ENCODE measurements around the gene KIF20B. TPM values are rescaled to one million over a fixed set of nuclear protein-coding genes. Genes with fewer than 3 reads are reported as not detected.

KIF20B gene
- total RNA-seq, 1 experiment from 2014 or later = 50.2 TPM

DNA sequence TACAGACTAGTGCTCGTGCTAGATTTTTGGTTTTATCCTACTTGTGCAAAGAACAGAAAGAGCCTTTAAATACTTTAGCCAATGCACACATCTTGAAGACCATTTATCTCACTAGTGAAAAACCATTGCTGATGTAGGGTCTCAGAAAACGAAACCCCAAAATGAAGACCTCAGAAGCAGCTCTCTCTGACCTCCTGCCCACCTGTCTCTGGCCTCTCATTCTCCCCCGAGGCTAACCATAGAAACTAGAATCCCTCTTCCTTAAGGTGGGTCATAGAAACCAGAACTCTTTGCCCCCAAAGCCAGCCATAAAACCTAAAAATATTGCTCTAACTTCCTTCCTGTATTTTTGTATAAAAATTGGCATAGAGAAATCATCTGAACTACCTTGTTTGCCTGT is 112.2 kb downstream of the KIF20B start:
- no TSS peak for BruUV-seq (replicated peaks)
- ChIA-PET RAD21 (ENCODE audit: low non-redundant PET in 1 of 2, low total read pairs in 2 of 2, uncharacterized antibody in 2 of 2, unreplicated experiment in 2 of 2) (no interaction called here), POLR2A (no interaction called here), CTCF (no interaction called here)
- ATAC-seq (no peak), DNase-seq (ENCODE audit: low read depth, low spot score) (no peak)
- no peaks in the 10 kb centered on the region; the same call in 1 of the 2 replicates for H3K9me2 ChIP-seq (ENCODE audit: insufficient read depth)
- no peaks in the 10 kb centered on the region for H4K20me1 ChIP-seq (ENCODE audit: insufficient read depth)
- no peaks in the 10 kb centered on the region for H3K36me3 ChIP-seq (ENCODE audit: control insufficient read depth in 1 of 2, insufficient read depth in 2 of 2, low read length in 2 of 2)
- intact Hi-C loops (cut with micrococcal nuclease) = no loop called here
- H3K9ac ChIP-seq (ENCODE audit: low read length) = no peak overlapping the region
- no peak for TF ChIP-seq EZH2phosphoT487 (IDR thresholded peaks at IDR 0.05; ENCODE audit: borderline replicate concordance)
- TF ChIP-seq, protein P1, sequence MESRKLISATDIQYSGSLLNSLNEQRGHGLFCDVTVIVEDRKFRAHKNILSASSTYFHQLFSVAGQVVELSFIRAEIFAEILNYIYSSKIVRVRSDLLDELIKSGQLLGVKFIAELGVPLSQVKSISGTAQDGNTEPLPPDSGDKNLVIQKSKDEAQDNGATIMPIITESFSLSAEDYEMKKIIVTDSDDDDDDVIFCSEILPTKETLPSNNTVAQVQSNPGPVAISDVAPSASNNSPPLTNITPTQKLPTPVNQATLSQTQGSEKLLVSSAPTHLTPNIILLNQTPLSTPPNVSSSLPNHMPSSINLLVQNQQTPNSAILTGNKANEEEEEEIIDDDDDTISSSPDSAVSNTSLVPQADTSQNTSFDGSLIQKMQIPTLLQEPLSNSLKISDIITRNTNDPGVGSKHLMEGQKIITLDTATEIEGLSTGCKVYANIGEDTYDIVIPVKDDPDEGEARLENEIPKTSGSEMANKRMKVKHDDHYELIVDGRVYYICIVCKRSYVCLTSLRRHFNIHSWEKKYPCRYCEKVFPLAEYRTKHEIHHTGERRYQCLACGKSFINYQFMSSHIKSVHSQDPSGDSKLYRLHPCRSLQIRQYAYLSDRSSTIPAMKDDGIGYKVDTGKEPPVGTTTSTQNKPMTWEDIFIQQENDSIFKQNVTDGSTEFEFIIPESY (IDR thresholded peaks at IDR 0.05; ENCODE audit: extremely low read depth, insufficient replicate concordance, low read length) = no peak
- no peak for TF ChIP-seq CEBPB (IDR thresholded peaks at IDR 0.05; ENCODE audit: low read depth)
- TF ChIP-seq, protein P2, sequence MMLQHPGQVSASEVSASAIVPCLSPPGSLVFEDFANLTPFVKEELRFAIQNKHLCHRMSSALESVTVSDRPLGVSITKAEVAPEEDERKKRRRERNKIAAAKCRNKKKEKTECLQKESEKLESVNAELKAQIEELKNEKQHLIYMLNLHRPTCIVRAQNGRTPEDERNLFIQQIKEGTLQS (IDR thresholded peaks at IDR 0.05) = no peak
- no peak for TF ChIP-seq POLR2A (IDR thresholded peaks at IDR 0.05; ENCODE audit: borderline replicate concordance, extremely low read depth, insufficient read depth, insufficient read length)
- TF ChIP-seq, protein P3, sequence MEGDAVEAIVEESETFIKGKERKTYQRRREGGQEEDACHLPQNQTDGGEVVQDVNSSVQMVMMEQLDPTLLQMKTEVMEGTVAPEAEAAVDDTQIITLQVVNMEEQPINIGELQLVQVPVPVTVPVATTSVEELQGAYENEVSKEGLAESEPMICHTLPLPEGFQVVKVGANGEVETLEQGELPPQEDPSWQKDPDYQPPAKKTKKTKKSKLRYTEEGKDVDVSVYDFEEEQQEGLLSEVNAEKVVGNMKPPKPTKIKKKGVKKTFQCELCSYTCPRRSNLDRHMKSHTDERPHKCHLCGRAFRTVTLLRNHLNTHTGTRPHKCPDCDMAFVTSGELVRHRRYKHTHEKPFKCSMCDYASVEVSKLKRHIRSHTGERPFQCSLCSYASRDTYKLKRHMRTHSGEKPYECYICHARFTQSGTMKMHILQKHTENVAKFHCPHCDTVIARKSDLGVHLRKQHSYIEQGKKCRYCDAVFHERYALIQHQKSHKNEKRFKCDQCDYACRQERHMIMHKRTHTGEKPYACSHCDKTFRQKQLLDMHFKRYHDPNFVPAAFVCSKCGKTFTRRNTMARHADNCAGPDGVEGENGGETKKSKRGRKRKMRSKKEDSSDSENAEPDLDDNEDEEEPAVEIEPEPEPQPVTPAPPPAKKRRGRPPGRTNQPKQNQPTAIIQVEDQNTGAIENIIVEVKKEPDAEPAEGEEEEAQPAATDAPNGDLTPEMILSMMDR (IDR thresholded peaks at IDR 0.05 in 2 of 3, conservative IDR thresholded peaks at IDR 0.05 in 1 of 3; ENCODE audit: borderline replicate concordance in 1 of 3, insufficient read depth in 1 of 3, low read depth in 2 of 3, low read length in 2 of 3) = no peak
- TF ChIP-seq FOSL1 (IDR thresholded peaks at IDR 0.05; ENCODE audit: low read depth) = no peak
- no peak for TF ChIP-seq YY1 (IDR thresholded peaks at IDR 0.05; ENCODE audit: extremely low read depth, insufficient replicate concordance, low read depth, low read length)
- TF ChIP-seq TCF7L2 (IDR thresholded peaks at IDR 0.05; ENCODE audit: borderline replicate concordance, extremely low read depth, insufficient read depth, insufficient read length) = no peak
- no peaks in the 10 kb centered on the region for H3K4me1 ChIP-seq (ENCODE audit: control insufficient read depth in 1 of 2, insufficient read depth in 2 of 2, low read length in 2 of 2)
- no peak overlapping the region for H3K4me2 ChIP-seq (ENCODE audit: low read length)
- no peaks in the 10 kb centered on the region for H3K9me3 ChIP-seq (ENCODE audit: control insufficient read depth in 1 of 2, insufficient read depth in 1 of 2, low read depth in 1 of 2, low read length in 2 of 2)
- H3K79me2 ChIP-seq (ENCODE audit: insufficient read depth, low read length) = no peaks in the 10 kb centered on the region
- no peak overlapping the region for H3K27ac ChIP-seq (ENCODE audit: low read depth, low read length)
- H3K27me3 ChIP-seq (ENCODE audit: insufficient read depth, low read length) = no peaks in the 10 kb centered on the region
- H2AFZ ChIP-seq (ENCODE audit: low read depth, low read length, poor library complexity, severe bottlenecking) = no peak overlapping the region
- H3K4me3 ChIP-seq (replicated peaks in 1 of 2; ENCODE audit: low read depth in 1 of 2, low read length in 2 of 2) = no peak overlapping the region
